ENCODE measurements around the gene PCDHGA7.
"Not testable (repeated sequence)": the region's sequence is repeated elsewhere in the genome, so short reads cannot be mapped to it uniquely, and the experiment has no call there.

The PCDHGA7 gene

GRCh38 chr5:141369994-141370848 is 12.3 kb upstream of the PCDHGA7 start, which contains the start of gene PCDHGB3:
Gene PCDHGB3 (plus strand): TSS chr5:141370242. CDS start chr5:141370395, 153 bp downstream.
- DNase-seq = no peak

GRCh38 chr5:141371572-141372475 is 10.7 kb upstream of the PCDHGA7 start:
- no peak for DNase-seq

GRCh38 chr5:141373673-141374317 is 8.7 kb upstream of the PCDHGA7 start, which contains the start of gene PCDHGA6:
Gene PCDHGA6 (plus strand): TSS chr5:141373891. CDS start chr5:141374084, 193 bp downstream.
- DNase-seq = no peak

- no peak for DNase-seq
These were observed 7.9 kb upstream of the PCDHGA7 start for GRCh38 chr5:141374627-141375026.

DNA sequence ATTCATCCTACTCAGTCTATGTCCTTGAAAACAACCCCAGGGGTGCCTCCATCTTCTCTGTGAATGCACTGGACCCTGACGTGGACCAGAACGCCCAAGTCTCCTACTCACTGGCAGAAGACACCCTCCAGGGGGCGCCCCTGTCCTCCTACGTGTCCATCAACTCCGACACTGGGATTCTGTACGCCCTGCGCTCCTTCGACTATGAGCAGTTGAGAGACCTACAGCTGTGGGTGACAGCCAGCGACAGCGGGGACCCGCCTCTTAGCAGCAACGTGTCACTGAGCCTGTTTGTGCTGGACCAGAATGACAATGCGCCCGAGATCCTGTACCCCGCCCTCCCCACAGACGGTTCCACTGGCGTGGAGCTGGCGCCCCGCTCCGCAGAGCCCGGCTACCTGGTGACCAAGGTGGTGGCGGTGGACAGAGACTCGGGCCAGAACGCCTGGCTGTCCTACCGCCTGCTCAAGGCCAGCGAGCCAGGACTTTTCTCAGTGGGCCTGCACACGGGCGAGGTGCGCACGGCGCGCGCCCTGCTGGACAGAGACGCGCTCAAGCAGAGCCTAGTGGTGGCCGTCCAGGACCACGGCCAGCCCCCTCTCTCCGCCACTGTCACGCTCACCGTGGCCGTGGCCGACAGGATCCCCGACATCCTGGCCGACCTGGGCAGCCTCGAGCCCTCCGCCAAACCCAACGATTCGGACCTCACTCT is 6.9 kb upstream of the PCDHGA7 start:
- DNase-seq = not testable (repeated sequence)

DNA sequence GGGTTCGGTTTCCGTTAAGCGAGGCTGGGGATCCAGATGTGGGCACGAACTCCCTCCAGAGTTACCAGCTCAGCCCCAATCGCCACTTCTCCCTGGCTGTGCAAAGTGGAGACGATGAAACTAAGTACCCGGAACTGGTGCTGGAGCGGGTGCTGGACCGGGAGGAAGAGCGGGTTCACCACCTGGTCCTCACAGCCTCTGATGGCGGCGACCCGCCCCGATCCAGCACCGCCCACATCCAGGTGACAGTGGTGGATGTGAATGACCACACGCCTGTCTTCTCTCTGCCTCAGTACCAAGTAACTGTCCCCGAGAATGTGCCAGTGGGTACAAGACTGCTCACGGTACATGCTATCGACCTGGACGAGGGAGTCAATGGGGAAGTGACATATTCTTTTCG is 803 bp downstream of the PCDHGA7 start:
- no peak for DNase-seq

DNA sequence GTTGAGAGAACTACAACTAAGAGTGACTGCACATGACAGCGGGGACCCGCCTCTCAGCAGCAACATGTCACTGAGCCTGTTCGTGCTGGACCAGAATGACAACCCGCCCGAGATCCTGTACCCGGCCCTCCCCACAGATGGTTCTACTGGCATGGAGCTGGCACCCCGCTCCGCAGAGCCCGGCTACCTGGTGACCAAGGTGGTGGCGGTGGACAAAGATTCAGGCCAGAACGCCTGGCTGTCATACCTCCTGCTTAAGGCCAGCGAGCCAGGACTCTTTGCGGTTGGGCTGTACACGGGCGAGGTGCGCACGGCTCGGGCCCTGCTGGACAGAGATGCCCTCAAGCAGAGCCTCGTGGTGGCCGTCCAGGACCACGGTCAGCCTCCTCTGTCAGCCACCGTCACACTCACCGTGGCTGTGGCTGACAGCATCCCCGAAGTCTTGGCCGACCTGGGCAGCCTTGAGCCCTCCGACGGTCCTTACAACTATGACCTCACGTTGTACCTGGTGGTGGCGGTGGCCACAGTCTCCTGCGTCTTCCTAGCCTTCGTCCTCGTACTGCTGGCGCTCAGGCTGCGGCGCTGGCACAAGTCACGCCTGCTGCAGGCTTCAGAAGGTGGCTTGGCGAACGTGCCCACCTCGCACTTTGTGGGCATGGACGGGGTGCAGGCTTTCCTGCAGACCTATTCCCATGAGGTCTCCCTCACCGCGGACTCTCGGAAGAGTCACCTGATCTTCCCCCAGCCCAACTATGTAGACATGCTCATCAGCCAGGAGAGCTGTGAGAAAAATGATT is 2.1 kb downstream of the PCDHGA7 start:
- DNase-seq = no peak

DNA sequence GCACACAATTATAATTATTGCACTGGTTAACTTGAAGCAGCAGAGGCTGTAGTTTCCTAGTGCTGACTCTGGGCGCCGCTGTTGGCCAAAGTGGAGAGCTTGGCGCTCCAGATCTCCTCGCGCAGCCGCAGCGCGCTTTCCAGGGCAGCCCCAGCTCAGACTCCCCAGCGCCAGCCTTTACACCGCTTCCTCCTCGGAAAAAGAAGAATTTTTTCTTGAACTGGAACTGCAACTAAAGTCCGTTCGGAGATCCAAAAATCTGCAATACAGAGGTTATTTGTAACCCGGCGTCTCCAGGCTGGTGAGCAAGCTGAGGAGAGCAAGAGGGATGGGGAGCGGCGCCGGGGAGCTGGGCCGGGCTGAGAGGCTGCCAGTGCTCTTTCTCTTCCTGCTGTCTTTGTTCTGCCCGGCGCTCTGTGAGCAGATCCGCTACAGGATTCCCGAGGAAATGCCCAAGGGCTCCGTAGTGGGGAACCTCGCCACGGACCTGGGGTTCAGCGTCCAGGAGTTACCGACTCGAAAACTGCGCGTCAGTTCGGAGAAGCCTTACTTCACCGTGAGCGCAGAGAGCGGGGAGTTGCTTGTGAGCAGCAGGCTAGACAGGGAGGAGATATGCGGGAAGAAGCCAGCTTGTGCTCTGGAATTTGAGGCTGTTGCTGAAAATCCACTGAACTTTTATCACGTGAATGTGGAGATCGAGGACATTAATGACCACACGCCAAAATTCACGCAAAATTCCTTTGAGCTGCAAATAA is 5.2 kb downstream of the PCDHGA7 start, which contains the start of gene PCDHGB4:
TSS of gene PCDHGB4 (plus strand) at position 142 of the 755 bp plus-strand sequence. CDS start at position 329, 187 bp downstream.
- DNase-seq = not testable (repeated sequence)

- no peak for DNase-seq
These were observed 6.1 kb downstream of the PCDHGA7 start for GRCh38 chr5:141388661-141389060.

DNA sequence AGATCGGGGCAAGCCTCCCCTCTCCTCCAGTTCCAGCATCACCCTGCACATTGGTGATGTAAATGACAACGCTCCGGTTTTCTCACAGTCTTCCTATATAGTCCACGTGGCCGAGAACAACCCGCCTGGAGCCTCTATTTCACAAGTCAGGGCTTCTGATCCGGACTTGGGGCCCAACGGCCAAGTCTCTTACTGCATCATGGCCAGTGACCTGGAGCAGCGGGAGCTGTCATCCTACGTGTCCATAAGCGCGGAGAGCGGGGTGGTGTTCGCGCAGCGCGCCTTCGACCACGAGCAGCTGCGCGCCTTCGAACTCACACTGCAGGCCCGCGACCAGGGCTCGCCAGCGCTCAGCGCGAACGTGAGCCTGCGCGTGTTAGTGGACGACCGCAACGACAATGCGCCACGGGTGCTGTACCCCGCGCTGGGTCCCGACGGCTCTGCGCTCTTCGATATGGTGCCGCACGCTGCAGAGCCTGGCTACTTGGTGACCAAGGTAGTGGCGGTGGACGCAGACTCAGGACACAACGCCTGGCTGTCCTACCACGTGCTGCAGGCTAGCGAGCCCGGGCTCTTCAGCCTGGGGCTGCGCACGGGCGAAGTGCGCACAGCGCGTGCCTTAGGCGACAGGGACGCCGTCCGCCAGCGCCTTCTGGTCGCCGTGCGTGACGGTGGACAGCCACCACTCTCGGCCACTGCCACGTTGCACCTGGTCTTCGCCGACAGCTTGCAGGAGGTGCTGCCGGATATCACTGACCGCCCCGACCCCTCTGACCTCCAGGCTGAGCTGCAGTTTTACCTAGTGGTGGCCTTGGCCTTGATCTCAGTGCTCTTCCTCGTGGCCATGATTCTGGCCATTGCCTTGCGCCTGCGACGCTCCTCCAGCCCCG is 6.9 kb downstream of the PCDHGA7 start:
- DNase-seq = no peak

DNA sequence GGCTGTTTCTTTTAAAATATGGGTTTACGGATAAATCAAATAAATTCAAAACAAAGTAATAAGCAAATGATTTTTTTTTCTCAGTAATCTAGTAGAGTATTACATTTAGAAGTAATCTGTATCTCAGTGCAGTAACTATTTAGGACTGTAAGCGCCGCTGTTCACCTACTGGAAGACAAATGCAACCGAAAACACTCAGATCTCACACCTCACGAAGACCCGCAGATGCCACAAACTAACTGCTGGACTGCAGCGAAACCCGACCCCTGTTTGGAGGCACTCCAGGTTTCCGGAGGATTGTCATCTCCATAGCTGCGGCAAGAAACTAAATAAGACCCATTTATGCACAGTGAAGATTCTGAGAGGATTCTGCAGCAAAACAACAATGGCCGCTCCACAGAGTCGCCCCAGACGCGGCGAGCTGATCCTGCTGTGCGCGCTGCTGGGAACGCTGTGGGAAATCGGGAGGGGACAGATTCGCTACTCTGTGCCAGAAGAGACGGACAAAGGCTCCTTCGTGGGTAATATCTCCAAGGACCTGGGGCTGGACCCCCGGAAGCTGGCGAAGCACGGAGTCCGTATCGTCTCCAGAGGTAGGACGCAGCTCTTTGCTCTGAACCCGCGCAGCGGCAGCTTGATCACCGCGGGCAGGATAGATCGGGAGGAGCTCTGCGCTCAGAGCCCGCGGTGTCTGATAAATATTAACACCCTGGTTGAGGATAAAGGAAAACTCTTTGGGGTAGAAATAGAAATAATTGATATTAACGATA is 10.1 kb downstream of the PCDHGA7 start, which contains the start of gene PCDHGA8:
TSS of gene PCDHGA8 (plus strand) at position 205 of the 770 bp plus-strand sequence. CDS start at position 386, 181 bp downstream.
- DNase-seq = no peak

GRCh38 chr5:141393267-141393666 is 10.7 kb downstream of the PCDHGA7 start:
- no peak for DNase-seq

DNA sequence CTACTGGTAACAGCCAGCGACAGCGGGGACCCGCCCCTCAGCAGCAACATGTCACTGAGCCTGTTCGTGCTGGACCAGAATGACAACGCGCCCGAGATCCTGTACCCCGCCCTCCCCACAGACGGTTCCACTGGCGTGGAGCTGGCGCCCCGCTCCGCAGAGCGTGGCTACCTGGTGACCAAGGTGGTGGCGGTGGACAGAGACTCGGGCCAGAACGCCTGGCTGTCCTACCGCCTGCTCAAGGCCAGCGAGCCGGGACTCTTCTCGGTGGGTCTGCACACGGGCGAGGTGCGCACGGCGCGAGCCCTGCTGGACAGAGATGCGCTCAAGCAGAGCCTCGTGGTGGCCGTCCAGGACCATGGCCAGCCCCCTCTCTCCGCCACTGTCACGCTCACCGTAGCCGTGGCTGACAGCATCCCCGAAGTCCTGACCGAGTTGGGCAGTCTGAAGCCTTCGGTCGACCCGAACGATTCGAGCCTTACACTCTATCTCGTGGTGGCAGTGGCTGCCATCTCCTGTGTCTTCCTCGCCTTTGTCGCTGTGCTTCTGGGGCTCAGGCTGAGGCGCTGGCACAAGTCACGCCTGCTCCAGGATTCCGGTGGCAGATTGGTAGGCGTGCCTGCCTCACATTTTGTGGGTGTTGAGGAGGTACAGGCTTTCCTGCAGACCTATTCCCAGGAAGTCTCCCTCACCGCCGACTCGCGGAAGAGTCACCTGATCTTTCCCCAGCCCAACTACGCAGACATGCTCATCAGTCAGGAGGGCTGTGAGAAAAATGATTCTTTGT is 12.1 kb downstream of the PCDHGA7 start:
- not testable (repeated sequence) for DNase-seq

- not testable (repeated sequence) for DNase-seq
These were observed 15.4 kb downstream of the PCDHGA7 start, which contains the start of gene PCDHGB5 for GRCh38 chr5:141397756-141398551. Gene PCDHGB5 (plus strand): TSS chr5:141397947. CDS start chr5:141398128, 181 bp downstream.

DNA sequence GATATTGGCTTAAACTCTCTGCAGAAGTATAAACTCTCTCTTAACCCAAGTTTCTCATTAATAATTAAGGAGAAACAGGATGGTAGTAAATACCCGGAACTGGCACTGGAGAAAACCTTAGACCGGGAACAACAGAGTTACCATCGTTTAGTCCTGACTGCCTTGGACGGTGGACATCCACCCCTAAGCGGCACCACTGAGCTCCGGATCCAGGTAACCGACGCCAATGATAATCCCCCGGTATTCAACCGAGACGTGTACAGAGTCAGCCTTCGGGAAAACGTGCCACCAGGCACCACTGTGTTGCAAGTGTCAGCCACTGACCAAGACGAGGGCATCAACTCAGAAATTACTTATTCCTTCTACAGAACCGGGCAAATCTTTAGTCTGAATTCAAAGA is 16.1 kb downstream of the PCDHGA7 start:
- no peak for DNase-seq

DNA sequence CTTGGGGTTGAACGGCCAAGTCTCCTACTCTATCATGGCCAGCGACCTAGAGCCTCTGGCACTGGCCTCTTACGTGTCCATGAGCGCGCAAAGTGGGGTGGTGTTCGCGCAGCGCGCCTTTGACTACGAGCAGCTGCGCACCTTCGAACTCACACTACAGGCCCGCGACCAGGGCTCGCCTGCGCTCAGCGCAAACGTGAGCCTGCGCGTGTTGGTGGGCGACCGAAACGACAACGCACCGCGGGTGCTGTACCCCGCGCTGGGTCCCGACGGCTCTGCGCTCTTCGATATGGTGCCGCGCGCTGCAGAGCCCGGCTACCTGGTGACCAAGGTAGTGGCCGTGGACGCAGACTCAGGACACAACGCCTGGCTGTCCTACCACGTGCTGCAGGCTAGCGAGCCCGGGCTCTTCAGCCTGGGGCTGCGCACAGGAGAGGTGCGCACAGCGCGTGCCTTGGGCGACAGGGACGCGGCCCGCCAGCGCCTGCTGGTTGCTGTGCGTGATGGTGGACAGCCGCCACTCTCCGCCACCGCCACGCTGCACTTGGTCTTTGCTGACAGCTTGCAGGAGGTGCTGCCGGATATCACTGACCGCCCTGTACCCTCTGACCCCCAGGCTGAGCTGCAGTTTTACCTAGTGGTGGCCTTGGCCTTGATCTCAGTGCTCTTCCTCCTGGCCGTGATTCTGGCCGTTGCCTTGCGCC is 17.2 kb downstream of the PCDHGA7 start:
- DNase-seq = no peak
